Islet precursor cell (in vitro differentiated cells): ENCODE data around the gene CELF2.
A peak's percentile ranks its signal among the peaks of the same experiment; 100 is the strongest.

Experiments used
- DNase-seq: peaks from one replicate; pipeline ENCODE4 v3.0.0-alpha.2; 2018

Gene CELF2

DNA sequence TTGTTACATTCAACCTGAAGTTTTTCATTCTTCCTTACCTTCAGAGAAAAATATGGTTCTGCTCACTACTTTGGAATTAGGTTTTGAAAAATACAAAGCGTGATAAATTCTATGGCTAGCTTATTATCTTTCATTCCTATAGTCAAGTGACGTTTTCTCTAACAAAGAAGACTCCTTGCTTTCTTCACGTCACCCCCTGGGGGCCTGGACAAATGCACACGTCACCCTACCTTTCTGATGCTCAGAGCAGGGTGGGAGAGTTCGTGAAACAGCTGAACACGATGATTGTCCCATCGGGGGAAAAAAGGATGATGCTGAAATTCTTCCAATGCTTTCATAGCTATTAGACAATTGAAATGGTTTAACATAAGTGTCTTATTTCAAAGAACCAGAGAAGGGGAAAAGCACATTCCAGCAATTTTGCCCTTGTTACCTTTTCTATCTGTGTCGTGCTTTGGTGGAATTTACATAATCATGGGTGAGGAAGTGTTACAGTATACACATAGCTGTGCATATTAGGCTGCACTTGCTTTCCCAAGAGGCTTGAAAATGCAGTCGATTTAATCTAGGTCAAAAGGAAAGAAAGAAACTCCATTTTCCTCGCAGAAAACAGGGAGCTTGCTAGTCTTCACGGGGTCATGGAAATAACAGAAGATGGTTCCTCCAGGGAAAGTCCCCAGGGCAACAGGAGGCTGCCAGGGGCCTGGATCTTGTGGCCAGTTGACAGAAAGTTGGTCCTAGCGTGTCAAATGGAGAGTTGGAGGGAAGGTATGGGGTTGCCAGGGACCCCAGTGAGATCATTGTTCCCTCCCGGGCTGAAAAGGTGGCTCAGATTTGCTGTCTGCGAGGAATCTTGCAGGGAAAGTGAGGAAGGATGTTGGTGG lies 189.2 kb downstream of the CELF2 start:
- DNase-seq: peak; percentile 28

DNA sequence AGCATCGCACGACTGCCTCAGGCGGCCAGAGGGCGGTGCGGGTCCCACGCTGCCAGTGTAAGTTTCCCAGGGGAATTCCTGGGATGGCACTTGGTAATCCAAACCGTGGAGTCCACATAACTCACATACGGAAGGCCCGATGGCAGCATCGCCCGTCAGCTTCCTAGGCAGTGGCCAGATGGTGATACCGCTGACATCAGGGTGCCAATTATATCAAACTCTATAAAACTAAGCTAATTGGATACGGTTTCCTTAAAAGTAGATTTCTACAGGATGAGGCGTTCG lies 189.8 kb downstream of the CELF2 start:
- DNase-seq: no peak

DNA sequence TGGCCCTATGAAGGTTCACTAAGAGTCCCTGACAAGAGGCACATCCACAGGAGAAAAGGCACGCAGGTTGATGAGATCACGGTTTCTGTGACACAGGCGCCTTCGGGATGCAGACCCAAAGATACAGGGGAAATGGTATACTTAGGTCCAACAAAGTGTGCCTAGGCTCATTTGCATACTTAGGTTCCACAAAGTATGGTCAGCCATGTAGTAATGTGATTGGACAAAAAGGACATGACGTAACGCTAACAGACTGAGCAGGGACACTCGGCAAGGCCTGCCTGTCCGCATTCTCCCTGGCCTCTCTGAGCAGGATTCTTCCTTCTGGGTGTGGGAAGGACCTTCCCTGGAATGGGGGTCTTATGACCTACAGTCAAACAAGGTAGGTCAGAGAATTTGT lies 190.6 kb downstream of the CELF2 start:
- peak; percentile 52 for DNase-seq

DNA sequence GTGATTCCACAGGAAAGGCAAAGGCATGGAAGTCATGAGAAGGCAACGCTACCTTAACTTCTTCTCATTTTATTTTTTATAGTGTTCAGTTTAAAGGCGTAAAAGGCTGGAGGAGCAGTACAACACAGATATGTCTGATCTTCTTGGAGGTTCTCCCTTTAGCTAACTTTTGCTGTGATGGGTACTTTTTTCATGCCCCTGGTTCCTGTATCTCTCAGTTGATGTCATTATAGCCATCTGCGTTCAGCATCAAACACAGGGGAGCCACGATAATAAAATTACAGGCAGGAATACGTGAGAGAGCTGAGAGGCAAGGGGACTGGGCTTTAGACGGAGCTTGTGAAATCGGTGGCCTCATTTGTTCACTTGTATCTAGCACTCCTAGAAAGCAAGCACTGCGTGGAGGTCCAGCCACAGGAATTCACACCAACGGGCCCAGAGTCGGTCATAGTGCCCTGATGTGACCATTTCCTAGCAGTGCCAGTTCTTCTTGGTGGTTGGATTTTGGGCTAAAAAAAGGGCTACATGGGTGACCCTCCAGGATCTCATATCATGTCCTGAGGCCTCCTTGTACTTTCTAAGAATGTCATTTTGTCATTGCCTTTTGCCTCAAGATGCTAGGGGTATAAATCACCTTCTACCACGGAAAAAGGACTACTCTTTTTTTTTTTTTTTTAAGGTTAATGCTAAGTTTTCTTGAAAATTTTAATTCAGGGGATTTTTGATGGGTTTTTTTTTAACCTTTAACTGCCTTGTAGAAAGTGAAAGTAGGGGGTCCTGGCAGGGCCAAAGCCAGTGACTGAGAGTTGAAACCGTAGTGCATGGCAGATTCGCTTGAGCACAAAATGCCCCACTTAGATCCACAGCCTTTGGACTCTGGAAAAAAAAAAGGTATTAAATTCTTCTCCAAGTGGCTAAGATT lies 191.5 kb downstream of the CELF2 start:
- peak; percentile 27 for DNase-seq

DNA sequence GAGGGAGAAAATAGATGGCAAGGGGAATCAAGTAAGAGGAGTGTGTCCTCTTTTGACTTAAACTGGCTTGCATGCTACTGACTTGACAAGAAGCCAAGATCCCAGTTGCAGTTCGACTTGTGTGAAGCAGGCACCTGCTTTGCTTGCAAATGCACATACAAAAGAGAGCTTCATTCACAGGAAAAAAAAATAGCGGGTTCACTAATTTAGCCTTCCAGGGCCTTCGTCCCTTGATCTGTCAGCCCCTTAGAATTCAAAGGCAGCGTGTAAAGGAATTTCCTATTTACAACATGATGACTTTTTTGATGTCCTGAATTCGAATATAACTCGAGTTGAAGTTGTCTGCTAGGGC lies 192.1 kb downstream of the CELF2 start:
- DNase-seq: no peak

DNA sequence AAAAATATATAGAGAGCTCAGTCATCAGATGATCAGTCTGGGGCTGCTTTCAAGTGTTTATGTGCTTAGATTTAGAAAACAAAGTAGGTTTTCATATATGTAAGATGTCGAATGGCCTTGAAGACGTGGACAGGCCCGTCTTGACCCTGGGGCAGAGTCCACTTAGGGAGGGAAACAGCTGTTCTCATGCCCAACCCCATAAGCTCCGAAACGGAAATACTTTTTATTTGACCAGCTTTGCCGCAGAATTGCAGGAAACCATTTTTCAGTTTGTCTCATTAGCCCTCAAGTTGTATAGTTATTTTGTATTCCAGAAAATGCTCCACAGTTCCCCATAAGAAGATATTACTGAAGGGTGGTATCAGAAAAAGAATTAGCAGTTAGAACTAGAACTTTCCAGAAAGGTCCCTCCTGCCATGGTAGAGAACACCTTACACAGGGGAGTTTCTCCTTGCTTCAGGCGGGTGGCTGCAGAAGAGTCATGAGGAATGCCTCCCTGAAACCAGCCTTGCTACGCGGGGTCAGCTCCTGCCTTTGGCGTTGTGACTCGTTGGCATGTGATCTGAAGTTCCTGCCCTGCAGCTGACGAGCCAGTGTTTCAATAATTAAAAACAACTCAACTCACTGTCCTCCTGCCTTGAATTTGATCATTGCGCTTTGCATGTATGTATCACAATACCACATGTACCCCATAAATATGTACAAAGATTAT lies 192.7 kb downstream of the CELF2 start:
- peak; percentile 87 for DNase-seq

DNA sequence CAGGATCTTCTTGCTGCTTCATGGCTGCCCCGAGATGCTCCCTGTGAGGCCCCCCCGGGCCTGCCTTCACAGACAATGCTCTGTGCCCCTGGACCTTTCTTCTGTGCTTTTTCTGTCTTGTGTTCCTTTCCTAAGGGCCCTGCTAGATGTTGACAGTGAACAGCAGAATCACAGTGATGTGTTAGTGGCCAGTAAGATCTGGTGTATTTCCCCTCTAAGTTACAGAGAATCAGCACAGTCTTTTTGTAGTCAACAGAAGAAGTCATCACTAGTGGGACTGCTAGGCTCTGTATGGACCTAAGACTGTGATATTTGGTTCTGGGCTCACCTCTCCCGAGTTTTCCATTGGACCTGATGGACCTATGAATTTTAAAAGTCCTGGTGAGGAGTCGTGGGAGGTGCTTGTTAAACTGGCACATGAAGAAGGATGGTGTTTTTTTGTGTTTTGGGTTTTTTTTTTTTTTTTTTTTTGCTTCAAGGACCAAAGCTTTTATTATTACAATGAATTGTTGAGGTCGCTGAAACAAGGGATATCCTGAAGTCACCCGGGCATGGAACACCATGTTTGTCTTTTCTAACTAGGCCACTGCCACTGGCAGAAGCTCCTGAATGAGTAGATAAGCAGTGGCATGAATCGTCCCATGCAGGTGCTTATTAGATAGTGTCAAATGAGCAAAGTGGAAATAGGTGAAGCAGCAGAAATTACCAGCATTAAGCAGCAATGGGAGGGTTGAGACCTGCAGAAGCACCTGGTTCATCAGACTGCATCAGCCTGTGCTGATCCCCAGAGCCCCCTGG lies 194.8 kb downstream of the CELF2 start:
- peak; percentile 30 for DNase-seq

DNA sequence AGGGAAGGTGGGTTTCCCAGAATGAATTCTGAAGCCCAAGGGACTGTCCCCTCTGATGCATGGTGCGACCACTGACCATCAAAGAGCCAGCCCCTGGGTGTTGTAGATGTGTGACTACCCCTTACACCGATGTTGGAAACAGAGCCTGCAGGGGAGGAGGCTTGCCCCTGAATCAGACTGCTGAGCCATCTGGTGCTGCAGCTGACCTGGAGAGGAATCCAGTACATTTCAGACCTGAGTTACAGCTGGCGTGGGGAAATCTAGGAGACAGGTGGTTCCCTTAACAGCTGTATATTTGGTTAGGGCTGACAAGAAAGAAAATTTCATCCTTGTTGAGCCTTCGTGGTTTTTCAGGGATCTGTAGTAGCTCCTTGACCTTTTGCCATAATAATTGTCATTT lies 195.5 kb downstream of the CELF2 start:
- DNase-seq: no peak

DNA sequence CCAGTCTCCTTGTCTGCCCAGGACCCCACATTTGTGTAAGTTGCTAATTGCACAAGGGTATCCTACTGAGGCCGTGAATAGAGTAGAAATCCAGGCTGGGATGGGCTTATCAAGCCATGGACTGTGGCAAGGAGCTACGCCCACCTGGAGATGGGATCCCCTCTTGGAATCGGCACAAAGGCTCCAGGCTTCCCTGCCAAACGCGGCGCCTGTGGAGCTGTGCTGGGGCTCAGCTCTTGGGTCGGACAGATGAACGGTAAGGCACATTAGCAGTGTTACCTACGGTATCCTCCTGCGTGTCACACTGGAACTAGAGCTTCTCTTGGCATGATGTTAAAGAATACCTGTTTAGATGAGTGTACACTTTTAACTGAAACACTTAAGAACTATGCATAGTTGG lies 196.7 kb downstream of the CELF2 start:
- DNase-seq: no peak

DNA sequence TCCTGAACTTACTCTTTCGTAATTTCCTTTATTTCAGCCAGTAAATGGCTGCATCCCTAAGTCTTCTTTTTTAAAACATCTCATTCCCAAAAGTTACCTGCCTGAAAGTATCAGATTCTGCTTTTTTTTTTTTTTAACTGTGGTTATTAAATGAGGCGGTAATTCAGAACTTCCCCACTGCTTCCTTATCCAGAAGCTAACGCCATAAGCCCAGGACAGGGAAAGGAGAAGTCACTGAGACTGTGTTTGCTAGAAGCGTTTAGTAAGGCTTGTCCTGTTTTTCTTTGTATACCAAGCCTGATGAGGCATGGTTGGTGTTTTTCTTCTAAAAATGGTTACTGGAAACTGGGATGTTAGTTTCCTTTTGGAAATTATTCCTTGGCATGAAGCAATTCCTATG lies 197.8 kb downstream of the CELF2 start:
- no peak for DNase-seq

DNA sequence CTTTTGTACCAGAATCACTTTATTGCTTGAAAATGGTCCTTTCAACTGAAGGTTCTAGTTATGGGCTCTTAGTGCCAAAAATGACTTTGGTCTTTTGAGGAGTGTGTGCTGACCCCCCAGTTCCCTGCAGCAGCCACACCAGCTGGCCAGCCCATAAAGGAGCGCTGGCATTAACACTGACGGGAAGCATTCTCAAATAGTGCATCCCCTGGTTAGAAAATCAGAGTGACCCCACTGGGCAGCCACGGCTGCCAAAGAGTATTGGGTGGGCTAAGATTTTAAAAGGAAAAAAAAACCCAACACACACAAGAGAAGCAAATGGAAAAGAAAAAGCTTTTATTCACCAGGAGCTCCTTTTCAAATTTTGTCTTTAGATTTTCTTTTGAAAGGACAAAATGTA lies 199.8 kb downstream of the CELF2 start:
- no peak for DNase-seq

DNA sequence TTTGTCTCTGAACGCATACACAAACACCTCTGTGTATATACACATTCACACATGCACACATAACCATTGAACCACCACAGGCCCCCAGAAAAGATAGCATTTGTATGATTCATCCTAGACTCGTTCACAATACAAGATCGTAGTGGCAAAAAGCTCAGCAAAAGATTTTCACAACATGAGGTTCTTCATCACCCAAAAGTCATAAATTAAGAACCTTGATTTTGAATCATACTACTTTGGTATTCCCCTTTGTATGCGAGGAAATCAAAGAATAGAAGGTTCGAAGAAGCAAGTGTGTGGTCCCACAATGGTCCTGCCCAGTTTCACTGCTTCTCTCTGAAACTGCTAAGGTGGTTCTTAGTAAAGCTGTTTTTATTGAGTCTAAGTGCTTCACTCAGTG lies 200.7 kb downstream of the CELF2 start:
- no peak for DNase-seq

DNA sequence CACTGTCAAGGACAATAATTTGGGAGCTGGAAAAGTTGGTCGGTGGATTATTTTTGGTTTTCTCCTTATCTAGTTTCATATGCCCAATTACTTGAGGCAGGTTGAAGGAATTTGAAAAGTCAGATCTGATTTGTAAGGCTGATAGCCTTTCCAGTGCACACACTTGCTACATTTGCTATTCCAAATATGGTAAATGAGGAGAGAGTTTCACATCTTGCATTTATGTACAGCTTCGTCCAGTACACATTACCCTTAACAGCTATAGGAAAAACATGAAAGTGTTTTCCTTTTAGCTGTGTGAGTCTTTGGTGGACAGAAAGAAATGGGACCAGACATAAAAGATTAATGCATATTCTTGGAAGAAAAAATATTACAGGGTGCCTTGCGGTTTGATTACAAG lies 201.8 kb downstream of the CELF2 start:
- no peak for DNase-seq

DNA sequence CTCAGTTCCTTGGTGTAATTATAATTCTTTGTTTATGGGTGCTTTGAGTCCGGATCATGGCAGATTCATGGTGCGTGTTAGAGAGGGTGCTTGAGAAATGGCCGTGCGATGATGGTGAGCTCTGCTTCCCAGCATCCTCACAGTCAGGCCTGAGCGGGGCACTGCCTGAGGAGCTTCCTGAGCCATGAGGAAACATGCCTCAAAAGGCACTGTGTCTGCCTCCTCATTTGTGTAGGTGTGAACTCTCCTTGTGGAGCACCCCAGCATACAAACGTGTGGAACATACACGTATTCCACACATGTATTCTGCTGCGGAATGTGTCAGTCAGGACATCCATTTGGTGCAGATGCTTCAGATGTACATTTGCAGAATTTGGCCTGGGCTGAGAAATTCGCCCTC lies 205.4 kb downstream of the CELF2 start:
- no peak for DNase-seq

DNA sequence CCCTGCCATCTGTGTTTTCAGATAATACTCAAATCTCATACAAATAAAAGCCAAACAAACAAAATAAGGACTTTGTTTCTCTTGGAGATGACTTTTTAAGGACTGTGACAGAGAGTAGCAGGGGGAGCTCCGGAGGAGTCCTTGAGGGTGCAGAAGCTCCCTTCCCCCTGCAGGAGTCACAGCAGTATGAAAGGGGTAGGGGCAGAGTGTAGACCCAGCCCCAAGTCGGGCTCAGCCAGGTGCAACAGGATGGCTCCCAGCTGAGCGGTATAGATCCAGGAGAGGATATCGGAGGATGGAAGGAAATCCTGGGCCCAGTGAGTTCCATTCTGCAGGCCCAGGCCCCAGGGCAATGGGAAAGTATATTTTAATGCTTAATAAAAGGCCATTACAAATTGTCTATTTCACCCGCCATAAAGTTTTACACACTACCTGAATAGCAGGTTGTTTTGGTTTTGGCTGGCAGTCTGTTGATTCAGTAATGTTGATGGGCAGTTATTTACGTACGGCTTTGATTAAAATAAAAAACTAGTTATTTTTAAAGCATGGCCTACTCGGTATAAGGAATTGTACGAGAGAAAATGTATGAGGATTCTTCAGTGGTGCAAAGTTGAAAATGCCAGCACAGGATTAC lies 206.0 kb downstream of the CELF2 start:
- no peak for DNase-seq

DNA sequence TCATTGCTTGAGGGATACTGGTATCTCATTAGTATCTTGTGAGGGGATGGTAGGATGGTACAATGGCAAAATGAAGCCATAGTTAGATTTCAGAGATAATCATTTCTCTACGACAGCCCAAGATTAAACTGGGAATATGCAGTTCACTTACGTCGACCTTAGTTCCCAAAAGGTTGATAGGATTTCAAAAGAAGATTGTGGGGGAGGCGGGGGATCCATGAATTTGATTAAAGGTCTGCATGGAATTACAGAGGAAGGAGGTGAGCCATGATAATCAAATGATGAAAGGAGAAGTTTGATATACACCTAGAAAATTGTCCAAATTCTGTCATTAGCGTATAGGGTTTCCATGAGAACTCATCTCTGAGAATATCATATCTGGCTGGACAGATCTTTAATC lies 206.6 kb downstream of the CELF2 start:
- no peak for DNase-seq

DNA sequence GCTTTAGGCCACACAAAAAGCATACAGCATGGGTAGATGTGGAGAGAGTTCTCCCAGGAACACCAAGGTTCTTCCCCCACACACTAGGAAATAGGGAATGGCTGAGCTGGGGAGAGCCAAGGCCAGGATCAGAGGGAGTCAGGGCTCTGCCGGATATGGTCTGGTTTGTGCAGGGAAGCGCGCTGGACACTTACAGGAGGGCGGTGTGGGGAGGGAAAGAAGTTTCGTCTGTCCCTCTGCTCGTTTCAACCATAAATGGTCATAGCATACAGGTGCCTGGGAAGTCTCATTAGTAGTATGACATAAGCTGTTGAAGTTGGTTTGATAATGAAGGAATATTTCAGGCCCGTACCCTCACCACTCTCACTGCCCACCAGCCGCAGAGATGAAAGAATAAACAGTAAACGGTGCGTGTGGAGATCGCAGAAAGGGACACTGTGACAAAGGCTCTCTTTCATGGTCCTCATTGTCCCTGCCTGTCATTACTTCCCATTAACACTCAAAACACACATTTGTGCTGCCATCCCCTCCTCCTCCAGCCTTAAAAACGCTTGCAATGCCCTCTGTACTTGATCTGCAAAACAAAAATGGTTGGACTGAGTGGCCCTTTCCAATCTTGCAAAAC lies 207.2 kb downstream of the CELF2 start:
- no peak for DNase-seq

DNA sequence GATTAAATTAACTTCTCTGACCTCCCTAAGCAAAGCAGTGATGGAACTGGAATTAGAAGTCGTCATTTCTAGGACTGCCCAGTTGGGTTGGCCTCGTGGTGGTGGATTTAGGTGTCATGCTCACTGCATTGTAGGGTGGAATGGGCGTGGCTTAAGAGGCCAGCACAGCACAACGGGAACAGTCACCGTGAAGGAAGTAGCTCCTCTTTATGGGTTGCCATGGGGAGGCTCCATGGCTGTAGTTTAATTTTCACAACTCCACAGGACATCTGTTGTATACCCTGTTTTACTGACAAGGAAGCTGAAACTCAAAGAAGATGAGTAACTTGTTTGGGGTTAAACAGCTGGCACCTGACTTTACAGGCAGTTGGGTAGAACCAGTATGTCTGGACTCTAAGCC lies 208.3 kb downstream of the CELF2 start:
- no peak for DNase-seq

DNA sequence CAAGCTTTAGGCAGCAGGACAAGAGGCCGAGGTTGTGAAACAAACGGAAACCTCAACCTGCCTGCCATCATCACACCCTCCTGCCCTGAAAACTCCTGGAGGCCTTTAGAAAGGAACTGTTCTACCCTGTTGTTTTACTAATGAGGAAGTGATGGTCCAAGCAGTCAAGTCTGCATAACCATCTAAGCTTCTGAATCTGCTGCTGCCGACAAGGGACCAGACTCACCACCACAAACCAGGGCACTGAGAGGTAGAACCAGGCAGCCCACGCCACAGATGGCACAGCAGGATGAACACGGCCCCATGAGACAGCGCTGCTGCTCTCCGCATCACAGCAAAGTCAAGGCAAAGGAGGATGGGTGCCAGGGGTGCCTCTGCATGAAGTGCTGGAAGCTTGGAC lies 209.4 kb downstream of the CELF2 start:
- DNase-seq: no peak

DNA sequence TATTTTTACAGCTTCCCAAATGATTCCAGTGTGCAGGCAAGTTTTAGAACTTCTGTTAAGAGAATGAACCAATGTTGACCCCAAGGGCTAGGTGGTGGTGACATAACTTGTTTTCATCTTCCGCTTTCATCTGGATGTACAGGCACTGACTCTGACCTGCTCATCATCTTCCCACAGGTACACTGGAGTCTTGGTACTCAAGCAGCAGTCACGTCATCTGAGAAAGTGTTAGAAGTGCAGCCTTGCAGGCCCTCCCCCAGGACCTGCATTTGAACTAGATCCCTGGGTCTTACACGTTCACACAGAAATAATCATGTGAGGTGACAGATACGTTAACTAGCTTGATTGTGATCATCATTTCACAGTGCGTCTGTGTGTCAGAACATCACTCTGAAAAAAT lies 212.2 kb downstream of the CELF2 start:
- DNase-seq: no peak

DNA sequence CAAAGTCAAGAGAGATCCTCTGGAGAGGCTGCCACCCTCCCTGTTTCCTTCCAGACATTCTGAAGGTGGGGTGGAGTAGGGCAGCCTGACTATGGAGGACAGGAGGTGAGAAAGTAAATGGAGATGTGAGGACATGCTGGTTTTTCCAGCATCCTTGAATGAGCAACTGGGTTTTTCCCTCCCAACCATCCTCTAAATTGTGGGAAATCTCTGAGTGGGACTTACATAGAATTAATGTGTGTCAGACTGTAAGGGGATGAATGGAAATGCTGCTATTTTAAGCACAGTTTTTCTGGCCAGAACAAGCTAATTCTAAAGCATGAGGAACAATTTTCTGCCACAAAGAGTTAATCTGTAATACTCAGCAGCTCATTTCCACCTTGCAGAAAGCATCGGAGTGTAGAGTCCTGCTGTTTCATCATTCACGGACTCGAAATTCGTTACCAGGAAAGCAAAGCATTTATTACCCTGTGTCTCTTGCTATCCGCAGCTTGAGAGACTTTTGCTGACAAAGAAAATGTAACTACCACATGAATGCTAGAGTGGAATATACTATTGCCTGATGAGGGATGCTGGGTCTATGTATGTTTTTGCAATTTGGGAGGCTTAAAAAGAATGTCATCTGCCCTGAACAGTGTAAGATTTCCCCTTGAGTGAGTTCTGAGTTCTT lies 213.0 kb downstream of the CELF2 start:
- DNase-seq: no peak
